ENCODE measurements around the gene SLC35G2. TPM values are rescaled to one million over a fixed set of nuclear protein-coding genes. Genes with fewer than 3 reads are reported as not detected.
A peak's percentile ranks its signal among the peaks of the same experiment; 100 is the strongest.

SLC35G2 gene
- total and polyA plus RNA-seq, 2 donors from 2014 or later = 4.2 to 5.4 TPM

GRCh38 chr3:136835089-136835812 lies 16.3 kb downstream of the SLC35G2 start:
- Histone ChIP-seq H3K4me1 (ENCODE audit: control insufficient read depth in 2 of 3, insufficient read depth in 2 of 3, low read depth in 1 of 3, low read length in 3 of 3) (no peaks in the 10 kb centered on the region), H3K27ac (ENCODE audit: low read depth in 2 of 2, low read length in 2 of 2) (no peak overlapping the region), H3K36me3 (ENCODE audit: control insufficient read depth in 2 of 3, insufficient read depth in 3 of 3, low read length in 3 of 3) (no peaks in the 10 kb centered on the region), H3K9ac (ENCODE audit: low read length in 3 of 3) (no peak overlapping the region), H3K9me3 (ENCODE audit: control insufficient read depth in 2 of 3, insufficient read depth in 1 of 3, low read length in 3 of 3) (no peaks in the 10 kb centered on the region), H3K27me3 (ENCODE audit: control insufficient read depth, insufficient read depth, low read length) (no peaks in the 10 kb centered on the region), H3K4me3 (ENCODE audit: low read length in 3 of 3) (no peak overlapping the region)
- FAIRE-seq (peak; percentile 74), DNase-seq (no peak)
- TF ChIP-seq CTCF (IDR thresholded peaks at IDR 0.05; ENCODE audit: borderline replicate concordance, extremely low read depth, insufficient read depth) = no peak
- intact Hi-C loops (cut with DNase I) = no loop called here

- H3K27me3 ChIP-seq (ENCODE audit: control insufficient read depth, insufficient read depth, low read length) = no peaks in the 10 kb centered on the region
- no peaks in the 10 kb centered on the region for H3K36me3 ChIP-seq (ENCODE audit: control insufficient read depth in 2 of 3, insufficient read depth in 3 of 3, low read length in 3 of 3)
- no peak for FAIRE-seq
- no peak overlapping the region for H3K4me3 ChIP-seq (ENCODE audit: low read length in 3 of 3)
- no peak overlapping the region for H3K9ac ChIP-seq (ENCODE audit: low read length in 3 of 3)
- no peak for DNase-seq
- no peak overlapping the region for H3K27ac ChIP-seq (ENCODE audit: low read depth in 2 of 2, low read length in 2 of 2)
- no peak for TF ChIP-seq CTCF (IDR thresholded peaks at IDR 0.05; ENCODE audit: borderline replicate concordance, extremely low read depth, insufficient read depth)
- no peaks in the 10 kb centered on the region for H3K4me1 ChIP-seq (ENCODE audit: control insufficient read depth in 2 of 3, insufficient read depth in 2 of 3, low read depth in 1 of 3, low read length in 3 of 3)
- no peaks in the 10 kb centered on the region for H3K9me3 ChIP-seq (ENCODE audit: control insufficient read depth in 2 of 3, insufficient read depth in 1 of 3, low read length in 3 of 3)
- intact Hi-C loops (cut with DNase I) = no loop called here
These were observed 17.0 kb downstream of the SLC35G2 start for GRCh38 chr3:136835813-136836510.

GRCh38 chr3:136836511-136837156 lies 17.7 kb downstream of the SLC35G2 start:
- Histone ChIP-seq H3K36me3 (ENCODE audit: control insufficient read depth in 2 of 3, insufficient read depth in 3 of 3, low read length in 3 of 3) (no peaks in the 10 kb centered on the region), H3K4me3 (ENCODE audit: low read length in 3 of 3) (no peak overlapping the region), H3K9me3 (ENCODE audit: control insufficient read depth in 2 of 3, insufficient read depth in 1 of 3, low read length in 3 of 3) (no peaks in the 10 kb centered on the region), H3K9ac (ENCODE audit: low read length in 3 of 3) (no peak overlapping the region), H3K27ac (ENCODE audit: low read depth in 2 of 2, low read length in 2 of 2) (no peak overlapping the region), H3K27me3 (ENCODE audit: control insufficient read depth, insufficient read depth, low read length) (no peaks in the 10 kb centered on the region), H3K4me1 (ENCODE audit: control insufficient read depth in 2 of 3, insufficient read depth in 2 of 3, low read depth in 1 of 3, low read length in 3 of 3) (no peaks in the 10 kb centered on the region)
- DNase-seq (no peak), FAIRE-seq (no peak)
- intact Hi-C loops (cut with DNase I) = no loop called here
- no peak for TF ChIP-seq CTCF (IDR thresholded peaks at IDR 0.05; ENCODE audit: borderline replicate concordance, extremely low read depth, insufficient read depth)

Measured in kidney (tissue), 14 donors.